Measurements from ENCODE around the gene RABGGTB.
"Not testable (repeated sequence)": the region's sequence is repeated elsewhere in the genome, so short reads cannot be mapped to it uniquely, and the experiment has no call there.

RABGGTB gene

GRCh38 chr1:75785983-75786853, at the start of gene RABGGTB:
TSS of gene RABGGTB (plus strand) at chr1:75786256. CDS start at chr1:75786272, 16 bp downstream.
- peak; percentile 89 for DNase-seq

DNA sequence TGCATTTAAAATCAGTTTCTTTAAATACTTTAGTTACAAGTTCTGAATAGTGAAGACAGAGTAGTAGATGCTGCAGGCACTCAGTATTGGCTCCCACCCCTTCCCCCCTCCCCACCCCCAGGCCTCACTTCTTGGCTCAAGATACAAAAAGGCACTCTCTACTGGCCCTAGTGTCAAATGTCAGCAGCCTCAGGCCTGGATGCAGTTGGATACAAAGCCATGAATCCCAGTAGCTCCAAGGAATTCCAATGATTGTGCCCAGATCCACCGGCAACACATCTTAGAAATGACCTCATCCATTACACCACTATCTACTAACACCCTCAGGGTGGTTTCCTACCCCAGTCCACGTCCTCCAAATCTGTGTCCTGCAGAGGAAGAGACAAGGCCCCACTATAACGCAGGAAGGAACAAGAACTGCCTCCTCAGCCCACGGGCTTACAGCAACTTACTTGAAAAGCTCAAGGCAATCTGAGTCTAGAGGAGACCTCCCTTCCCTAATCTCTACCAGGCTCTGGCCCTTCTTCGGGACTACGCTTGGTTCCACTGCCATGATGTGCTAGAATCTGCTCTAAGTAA, 43.9 kb upstream of the RABGGTB start:
- DNase-seq, result no peak

GRCh38 chr1:75745276-75745675, 40.8 kb upstream of the RABGGTB start:
- no peak for DNase-seq

GRCh38 chr1:75757210-75757609, 28.8 kb upstream of the RABGGTB start:
- DNase-seq, result not testable (repeated sequence)

GRCh38 chr1:75758543-75758942, 27.5 kb upstream of the RABGGTB start:
- DNase-seq, result not testable (repeated sequence)

- no peak for DNase-seq
Measured at GRCh38 chr1:75764057-75764655, 21.9 kb upstream of the RABGGTB start.

GRCh38 chr1:75765697-75766355, 20.2 kb upstream of the RABGGTB start:
- no peak for DNase-seq

GRCh38 chr1:75768016-75768415, 18.0 kb upstream of the RABGGTB start:
- DNase-seq, result no peak

GRCh38 chr1:75770761-75771160, 15.3 kb upstream of the RABGGTB start:
- DNase-seq, result no peak

GRCh38 chr1:75771978-75772377, 14.1 kb upstream of the RABGGTB start:
- no peak for DNase-seq

GRCh38 chr1:75777812-75778211, 8.2 kb upstream of the RABGGTB start:
- DNase-seq, result not testable (repeated sequence)

DNA sequence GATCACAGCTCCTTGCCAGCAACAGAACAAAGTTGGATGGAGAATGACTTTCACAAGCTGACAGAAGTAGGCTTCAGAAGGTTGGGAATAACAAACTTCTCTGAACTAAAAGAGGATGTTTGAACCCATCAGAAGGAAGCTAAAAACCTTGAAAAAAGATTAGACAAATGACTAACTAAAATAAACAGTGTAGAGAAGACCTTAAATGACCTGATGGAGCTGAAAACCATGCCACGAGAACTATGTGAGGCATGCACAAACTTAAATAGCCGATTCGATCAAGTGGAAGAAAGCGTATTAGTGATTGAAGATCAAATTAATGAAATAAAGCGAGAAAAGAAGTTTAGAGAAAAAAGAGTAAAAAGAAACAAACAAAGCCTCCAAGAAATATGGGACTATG, 7.4 kb upstream of the RABGGTB start:
- not testable (repeated sequence) for DNase-seq

- not testable (repeated sequence) for DNase-seq
Measured at GRCh38 chr1:75780183-75780582, 5.9 kb upstream of the RABGGTB start.

DNA sequence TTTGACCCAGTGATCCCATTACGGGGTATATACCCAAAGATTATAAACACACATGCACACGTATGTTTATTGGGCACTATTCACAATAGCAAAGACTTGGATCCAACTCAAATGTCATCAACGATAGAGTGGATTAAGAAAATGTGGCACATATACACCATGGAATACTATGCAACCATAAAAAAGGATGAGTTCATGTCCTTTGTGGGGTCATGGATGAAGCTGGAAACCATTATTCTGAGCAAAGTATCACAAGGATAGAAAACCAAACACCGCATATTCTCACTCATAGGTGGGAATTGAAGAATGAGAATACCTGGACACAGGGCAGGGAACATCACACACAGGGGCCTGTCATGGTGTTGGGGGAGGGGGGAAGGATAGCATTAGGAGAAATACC, 2.1 kb upstream of the RABGGTB start:
- DNase-seq, result not testable (repeated sequence)

GRCh38 chr1:75785320-75785982, 605 bp upstream of the RABGGTB start:
- DNase-seq, result no peak

DNA sequence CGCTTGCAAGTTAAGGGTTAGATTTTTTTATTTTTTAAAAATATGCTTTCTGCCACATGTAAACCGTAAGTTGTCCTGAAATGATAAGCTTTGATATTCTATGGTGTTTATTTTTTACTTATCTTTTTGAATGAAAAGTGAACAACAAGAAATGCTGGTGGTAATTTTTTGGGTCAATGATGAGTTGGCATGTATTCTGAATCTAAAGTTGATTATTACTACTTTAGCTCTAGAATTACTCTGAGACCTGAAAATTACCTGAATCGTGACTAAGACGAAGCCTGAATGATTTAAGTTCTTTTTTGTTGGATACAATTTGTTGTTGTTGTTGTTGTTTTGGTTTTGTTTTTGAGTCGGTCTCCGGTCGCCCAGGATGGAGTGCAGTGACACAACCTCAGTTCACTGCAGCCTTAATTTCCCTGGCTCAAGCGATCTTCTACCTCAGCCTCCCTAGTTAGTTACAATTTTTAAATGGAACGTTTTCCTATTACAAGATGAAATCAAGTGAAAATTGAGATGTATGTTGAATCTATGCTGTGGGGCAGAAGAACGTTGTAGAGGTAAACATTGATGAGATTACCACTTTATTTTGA, 941 bp downstream of the RABGGTB start:
- no peak for DNase-seq

DNA sequence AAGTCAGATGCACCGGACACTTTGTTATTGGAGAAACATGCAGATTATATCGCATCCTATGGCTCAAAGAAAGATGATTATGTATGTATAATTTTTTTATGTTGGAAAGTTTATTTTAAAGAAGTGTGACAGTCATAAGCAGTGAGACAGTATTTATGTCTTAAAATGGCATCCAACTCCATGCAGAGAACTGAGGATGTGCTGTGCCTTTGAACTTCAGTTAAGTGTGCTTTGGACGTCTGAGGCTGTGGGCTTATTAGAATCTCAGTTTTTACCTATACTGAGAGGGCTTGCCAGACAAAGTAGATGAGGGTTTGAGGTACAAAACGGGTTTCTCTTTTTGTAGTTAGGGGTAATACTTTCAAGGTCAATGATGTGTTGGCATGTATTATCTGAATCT, 1.5 kb downstream of the RABGGTB start:
- no peak for DNase-seq

DNA sequence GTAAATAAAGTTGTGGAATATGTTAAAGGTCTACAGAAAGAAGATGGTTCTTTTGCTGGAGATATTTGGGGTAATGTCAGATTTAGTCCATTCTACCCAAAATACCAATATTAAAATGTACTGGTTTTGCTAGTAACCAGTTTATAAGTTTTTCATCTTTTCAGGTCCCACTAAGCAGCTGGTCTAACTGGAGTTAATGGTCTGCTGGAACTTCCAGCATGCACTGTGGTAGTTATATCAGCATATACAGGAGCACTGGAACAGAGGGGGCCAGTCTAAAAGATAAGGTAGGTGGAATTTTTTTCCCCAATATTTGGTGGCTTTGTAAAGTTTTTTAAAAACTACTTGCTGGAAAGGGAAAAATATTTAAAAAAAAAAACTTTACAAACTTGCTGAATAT, 3.9 kb downstream of the RABGGTB start:
- no peak for DNase-seq

DNA sequence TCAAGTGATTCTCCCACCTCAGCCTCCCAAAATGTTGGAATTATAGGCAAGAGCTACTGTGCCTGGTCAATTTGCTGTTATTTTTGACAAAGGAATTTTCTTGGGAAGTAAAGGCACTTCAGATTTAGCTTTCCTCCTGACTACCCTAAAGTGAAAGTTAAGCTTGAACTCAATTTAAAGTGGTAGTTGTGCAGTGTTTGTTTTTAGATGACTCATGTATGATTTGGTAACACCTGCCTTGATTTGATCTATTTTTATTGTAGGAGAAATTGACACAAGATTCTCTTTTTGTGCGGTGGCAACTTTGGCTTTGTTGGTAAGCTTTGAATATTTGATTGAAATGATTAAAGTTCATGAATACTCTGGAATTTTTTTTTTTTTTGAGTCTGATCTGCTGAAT, 5.0 kb downstream of the RABGGTB start:
- DNase-seq, result no peak

GRCh38 chr1:75792091-75792490, 6.0 kb downstream of the RABGGTB start:
- DNase-seq, result no peak

GRCh38 chr1:75794382-75794781, 8.3 kb downstream of the RABGGTB start:
- no peak for DNase-seq

DNA sequence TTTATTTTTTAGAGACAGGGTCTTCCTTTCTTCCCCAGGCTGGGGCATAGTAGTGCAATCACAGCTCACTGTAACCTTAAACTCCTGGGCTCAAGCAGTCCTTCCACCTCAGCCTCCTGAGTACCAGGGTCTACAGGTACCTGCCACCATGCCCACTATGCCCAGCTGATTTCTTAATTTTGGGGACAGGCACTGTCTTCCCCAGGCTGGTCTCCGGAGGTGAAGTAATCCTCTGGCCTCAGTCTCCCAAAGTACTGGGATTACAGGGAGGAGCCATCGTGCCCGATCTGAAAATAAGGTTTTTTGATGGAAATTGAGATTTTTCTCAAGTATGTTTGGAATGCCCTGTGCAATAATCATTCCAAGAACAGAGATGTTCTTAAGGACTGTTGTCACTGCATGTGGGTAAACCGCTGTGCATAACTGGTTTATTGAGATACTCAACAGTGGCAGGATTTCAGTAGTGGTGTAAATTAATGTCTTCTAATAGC, 9.7 kb downstream of the RABGGTB start:
- no peak for DNase-seq

Measured in activated CD4-positive, alpha-beta T cell treated with anti-CD3 and anti-CD28 coated beads for 1 hour (primary cell).